Kidney (tissue), 14 donors: Measurements from ENCODE around the gene ACTBL2. TPM values are rescaled to one million over a fixed set of nuclear protein-coding genes. Genes with fewer than 3 reads are reported as not detected.

Experiments used
- DNase-seq, 5 donors: peaks; one replicate each; pipeline ENCODE4 v3.0.0-alpha.2; 2013 to 2020
- FAIRE-seq: peaks from 2 replicates; lab custom pipeline; 2012; peaks lifted over from hg19 to GRCh38; lab: Jason Lieb, UNC
- H3K27ac ChIP-seq, 2 donors: one replicate each; pipeline ENCODE4 v1.7.0; 2013; ENCODE audit warnings: low read depth in 2 of 2, low read length in 2 of 2, inconsistent platforms in 1 of 2
- H3K27me3 ChIP-seq: one replicate; pipeline ENCODE4 v1.7.1; 2013; ENCODE audit warnings: low read length, inconsistent platforms; ENCODE audit not compliant: control insufficient read depth, insufficient read depth
- H3K36me3 ChIP-seq, 3 donors: one replicate each; pipeline versions ENCODE4 v1.7.0 to v1.7.1; 2013; ENCODE audit warnings: low read length in 3 of 3, control low read depth in 1 of 3, inconsistent platforms in 1 of 3; ENCODE audit not compliant: insufficient read depth in 3 of 3, control insufficient read depth in 2 of 3
- H3K4me1 ChIP-seq, 3 donors: one replicate each; pipeline versions ENCODE4 v1.7.0 to v1.7.1; 2013; ENCODE audit warnings: low read length in 3 of 3, inconsistent platforms in 1 of 3, low read depth in 1 of 3; ENCODE audit not compliant: control insufficient read depth in 2 of 3, insufficient read depth in 2 of 3
- H3K4me3 ChIP-seq, 3 donors: one replicate each; pipeline versions ENCODE4 v1.7.0 to v1.8.1; 2013; ENCODE audit warnings: low read length in 3 of 3, control low read depth in 1 of 3, inconsistent platforms in 1 of 3
- H3K9ac ChIP-seq, 3 donors: one replicate each; pipeline versions ENCODE4 v1.7.0 to v1.7.1; 2013; ENCODE audit warnings: low read length in 3 of 3, control low read depth in 1 of 3, inconsistent platforms in 1 of 3
- H3K9me3 ChIP-seq, 3 donors: one replicate each; pipeline versions ENCODE4 v1.7.0 to v1.7.1; 2013; ENCODE audit warnings: low read length in 3 of 3, control low read depth in 1 of 3, inconsistent platforms in 1 of 3; ENCODE audit not compliant: control insufficient read depth in 2 of 3, insufficient read depth in 1 of 3
- intact Hi-C: fragments of 100-400 bp; cut with DNase I; formaldehyde crosslinking; loops from one replicate; pipeline ENCODE4 v1.11.1; 2022
- polyA plus RNA-seq: library from polyadenylated mRNA; stranded (reverse); fragments of 350-450 nt; fragmentation: Illumina TruSeq; extraction: RNeasy Lipid Tissue Mini Kit (QIAGEN cat#74804); gene quantifications from one replicate; pipeline ENCODE4 v1.2.3, GENCODE V29; 2014; ENCODE audit warnings: low read depth, low replicate concordance; ENCODE audit not compliant: insufficient read depth
- total RNA-seq: library from RNA; stranded (reverse); fragmentation: NEBNext Ultra II Directional; extraction: Animal tissue kit (Norgen Biotek cat#: 25700); gene quantifications from one replicate; pipeline ENCODE4 v1.2.1, GENCODE V29; 2021
- TF ChIP-seq, protein P1 (sequence below): IDR thresholded peaks from 3 replicates; pipeline ENCODE4 v1.5.1; 2012; ENCODE audit warnings: mild to moderate bottlenecking, moderate library complexity, borderline replicate concordance; ENCODE audit not compliant: insufficient read depth; ENCODE audit errors: extremely low read depth
- donor health status: control.
- donor health status: control.
- donor health status: control.
- donor health status: control.
- donor health status: control.
- donor health status: DM: yes; HTN: yes; CAD: no.
- donor health status: Normal renal cell carcinoma (clear cell type).

The ACTBL2 gene
- total and polyA plus RNA-seq, 2 donors from 2014 or later, result 0.13 TPM; not detected in 1

DNA sequence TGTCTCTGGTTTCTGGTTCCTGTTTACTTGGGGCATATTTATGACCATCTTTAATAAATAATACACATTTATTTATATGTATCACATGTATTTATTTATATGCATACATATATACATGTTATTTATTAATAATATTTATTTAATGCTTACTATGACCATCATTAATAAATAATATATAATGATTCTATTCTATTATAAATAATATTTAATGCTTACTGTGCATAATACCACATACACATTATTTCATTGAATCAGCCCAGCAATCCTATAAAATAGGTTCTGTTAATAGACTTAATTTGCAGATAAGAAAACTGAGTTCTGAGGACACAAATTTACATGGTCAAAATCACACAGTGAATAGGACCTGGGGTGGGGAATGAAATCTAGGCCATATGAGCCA, 24.2 kb downstream of the ACTBL2 start:
- intact Hi-C loops, result no loop called here
- Histone ChIP-seq H3K4me1 (peaks cover 0 to 2% (median 0%) of the 10 kb centered on the region in 3 donors), H3K27me3 (no peaks in the 10 kb centered on the region), H3K36me3 (no peaks in the 10 kb centered on the region), H3K27ac (no peak overlapping the region), H3K9me3 (no peaks in the 10 kb centered on the region), H3K4me3 (no peak overlapping the region), H3K9ac (no peak overlapping the region)
- TF ChIP-seq, protein P1, sequence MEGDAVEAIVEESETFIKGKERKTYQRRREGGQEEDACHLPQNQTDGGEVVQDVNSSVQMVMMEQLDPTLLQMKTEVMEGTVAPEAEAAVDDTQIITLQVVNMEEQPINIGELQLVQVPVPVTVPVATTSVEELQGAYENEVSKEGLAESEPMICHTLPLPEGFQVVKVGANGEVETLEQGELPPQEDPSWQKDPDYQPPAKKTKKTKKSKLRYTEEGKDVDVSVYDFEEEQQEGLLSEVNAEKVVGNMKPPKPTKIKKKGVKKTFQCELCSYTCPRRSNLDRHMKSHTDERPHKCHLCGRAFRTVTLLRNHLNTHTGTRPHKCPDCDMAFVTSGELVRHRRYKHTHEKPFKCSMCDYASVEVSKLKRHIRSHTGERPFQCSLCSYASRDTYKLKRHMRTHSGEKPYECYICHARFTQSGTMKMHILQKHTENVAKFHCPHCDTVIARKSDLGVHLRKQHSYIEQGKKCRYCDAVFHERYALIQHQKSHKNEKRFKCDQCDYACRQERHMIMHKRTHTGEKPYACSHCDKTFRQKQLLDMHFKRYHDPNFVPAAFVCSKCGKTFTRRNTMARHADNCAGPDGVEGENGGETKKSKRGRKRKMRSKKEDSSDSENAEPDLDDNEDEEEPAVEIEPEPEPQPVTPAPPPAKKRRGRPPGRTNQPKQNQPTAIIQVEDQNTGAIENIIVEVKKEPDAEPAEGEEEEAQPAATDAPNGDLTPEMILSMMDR, result no peak
- FAIRE-seq (no peak), DNase-seq (no peak)

- H3K27me3 ChIP-seq, result no peaks in the 10 kb centered on the region
- FAIRE-seq (no peak), DNase-seq (no peak)
- intact Hi-C loops, result no loop called here
- TF ChIP-seq, protein P1, result no peak
- H3K9ac ChIP-seq, result no peak overlapping the region
- no peak overlapping the region for H3K4me3 ChIP-seq
- H3K9me3 ChIP-seq, result no peaks in the 10 kb centered on the region
- no peak overlapping the region for H3K27ac ChIP-seq
- peaks cover 0 to 5% (median 2%) of the 10 kb centered on the region in 3 donors for H3K4me1 ChIP-seq
- H3K36me3 ChIP-seq, result no peaks in the 10 kb centered on the region
These were observed 26.0 kb downstream of the ACTBL2 start for GRCh38 chr5:57456531-57457135.

- no peaks in the 10 kb centered on the region for H3K36me3 ChIP-seq
- TF ChIP-seq, protein P1, result no peak
- no peak overlapping the region for H3K4me3 ChIP-seq
- DNase-seq, result peak in 2 of 5 donors; percentile 15 to 46
- no peak for FAIRE-seq
- peaks cover 0 to 5% (median 2%) of the 10 kb centered on the region in 3 donors for H3K4me1 ChIP-seq
- H3K9ac ChIP-seq, result no peak overlapping the region
- H3K27me3 ChIP-seq, result no peaks in the 10 kb centered on the region
- intact Hi-C loops, result no loop called here
- no peak overlapping the region for H3K27ac ChIP-seq
- no peaks in the 10 kb centered on the region for H3K9me3 ChIP-seq
These were observed 26.8 kb downstream of the ACTBL2 start for GRCh38 chr5:57455511-57456455.
